Measurements from ENCODE around the gene FN3K.
A peak's percentile ranks its signal among the peaks of the same experiment; 100 is the strongest.

FN3K gene

GRCh38 chr17:82698065-82698973 lies 37.1 kb upstream of the FN3K start, which contains the start of gene RAB40B:
Gene RAB40B (minus strand): TSS chr17:82698698. CDS start chr17:82698596, 102 bp downstream.
- no peaks in the 10 kb centered on the region for H3K9me3 ChIP-seq (ENCODE audit: severe bottlenecking)
- ATAC-seq (ENCODE audit: low read depth) (peak; percentile 93), DNase-seq (ENCODE audit: low spot score) (peak; percentile 99)
- peak within 1 kb of the TSS; percentile 56 for H3K4me3 ChIP-seq (ENCODE audit: severe bottlenecking)
- H3K27me3 ChIP-seq (ENCODE audit: insufficient read depth, poor library complexity, severe bottlenecking), result no peaks in the 10 kb centered on the region
- H3K36me3 ChIP-seq (ENCODE audit: low read depth), result no peaks in the 10 kb centered on the region
- H3K4me1 ChIP-seq (ENCODE audit: insufficient read depth, poor library complexity, severe bottlenecking), result no peaks in the 10 kb centered on the region
- TF ChIP-seq CTCF (IDR thresholded peaks at IDR 0.05; ENCODE audit: poor library complexity, severe bottlenecking), result no peak
- H3K27ac ChIP-seq (ENCODE audit: poor library complexity, severe bottlenecking), result no peak within 1 kb of the TSS

DNA sequence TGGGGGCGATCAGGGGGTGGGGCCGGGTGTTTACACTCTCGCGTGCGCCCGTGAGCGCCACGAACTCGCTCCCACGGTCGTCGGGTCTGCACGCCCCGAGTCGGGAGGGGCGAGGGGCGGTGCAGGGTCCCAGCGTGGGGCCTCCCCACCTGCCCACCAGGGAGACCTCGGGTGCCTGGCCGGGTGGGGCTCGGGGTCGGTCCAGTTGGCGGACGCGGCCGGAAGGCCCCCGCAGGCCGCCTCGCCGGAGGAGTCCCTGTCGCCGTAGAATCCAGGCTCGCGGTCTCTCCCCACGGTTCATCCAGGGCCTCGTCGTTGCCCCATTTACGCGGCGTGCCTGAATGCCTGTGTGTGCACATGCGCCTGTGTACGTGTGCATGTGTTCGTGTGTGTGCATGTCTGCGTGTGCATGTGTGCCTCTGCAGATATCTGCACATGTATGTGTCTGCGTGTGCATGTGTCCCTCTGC lies 36.4 kb upstream of the FN3K start:
- DNase-seq (ENCODE audit: low spot score), result no peak
- peak overlapping the region; percentile 56 for H3K4me3 ChIP-seq (ENCODE audit: severe bottlenecking)
- no peak overlapping the region for H3K27ac ChIP-seq (ENCODE audit: poor library complexity, severe bottlenecking)
- H3K4me1 ChIP-seq (ENCODE audit: insufficient read depth, poor library complexity, severe bottlenecking), result no peaks in the 10 kb centered on the region
- peak; percentile 3; the same call in 2 of the 3 replicates for ATAC-seq (ENCODE audit: low read depth)
- no peaks in the 10 kb centered on the region for H3K9me3 ChIP-seq (ENCODE audit: severe bottlenecking)
- no peak for TF ChIP-seq CTCF (IDR thresholded peaks at IDR 0.05; ENCODE audit: poor library complexity, severe bottlenecking)
- no peaks in the 10 kb centered on the region for H3K36me3 ChIP-seq (ENCODE audit: low read depth)
- no peaks in the 10 kb centered on the region for H3K27me3 ChIP-seq (ENCODE audit: insufficient read depth, poor library complexity, severe bottlenecking)

- no peak for DNase-seq (ENCODE audit: low spot score)
- Histone ChIP-seq H3K4me3 (ENCODE audit: severe bottlenecking) (no peak overlapping the region), H3K9me3 (ENCODE audit: severe bottlenecking) (no peaks in the 10 kb centered on the region), H3K36me3 (ENCODE audit: low read depth) (no peaks in the 10 kb centered on the region), H3K27ac (ENCODE audit: poor library complexity, severe bottlenecking) (no peak overlapping the region), H3K4me1 (ENCODE audit: insufficient read depth, poor library complexity, severe bottlenecking) (no peaks in the 10 kb centered on the region), H3K27me3 (ENCODE audit: insufficient read depth, poor library complexity, severe bottlenecking) (no peaks in the 10 kb centered on the region)
- no peak for TF ChIP-seq CTCF (IDR thresholded peaks at IDR 0.05; ENCODE audit: poor library complexity, severe bottlenecking)
- ATAC-seq (ENCODE audit: low read depth), result no peak
These were observed 35.9 kb upstream of the FN3K start for GRCh38 chr17:82699551-82699950.

DNA sequence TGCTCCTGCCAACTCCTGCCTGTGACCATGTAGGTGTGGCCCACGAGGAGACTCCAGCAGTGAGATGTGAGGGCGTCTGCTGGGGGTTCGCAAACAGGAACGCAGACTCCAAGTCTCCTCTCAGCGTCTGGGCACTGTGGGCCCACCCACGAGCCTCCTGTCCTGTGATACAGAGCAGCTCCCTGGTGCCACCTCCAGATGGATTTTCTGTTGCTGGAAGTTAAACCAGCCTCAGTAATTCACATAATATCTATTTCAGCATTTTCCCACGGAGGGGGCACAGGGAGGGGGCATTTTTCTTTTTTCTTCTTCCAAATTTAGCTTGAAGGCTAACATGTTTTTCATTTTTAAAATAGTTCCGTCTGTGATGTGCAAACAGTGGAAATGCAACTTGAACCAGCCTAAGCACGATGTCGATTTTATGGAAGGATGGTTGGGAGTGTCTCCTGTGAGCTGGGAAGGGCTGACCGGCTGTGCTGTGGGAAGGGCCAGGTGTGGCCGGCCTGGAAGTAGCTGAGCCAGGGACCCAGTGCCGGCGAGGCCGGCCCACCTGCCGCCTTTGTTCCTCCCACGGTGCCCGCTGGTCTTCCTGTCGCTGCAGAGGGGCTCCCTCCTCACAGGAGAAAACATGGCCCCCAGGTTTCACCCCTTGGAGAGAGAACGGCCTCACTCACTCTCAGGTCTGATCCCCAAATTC lies 33.0 kb upstream of the FN3K start:
- DNase-seq (ENCODE audit: low spot score) (no peak), ATAC-seq (ENCODE audit: low read depth) (no peak)
- no peaks in the 10 kb centered on the region for H3K9me3 ChIP-seq (ENCODE audit: severe bottlenecking)
- TF ChIP-seq CTCF (IDR thresholded peaks at IDR 0.05; ENCODE audit: poor library complexity, severe bottlenecking), result no peak
- H3K4me1 ChIP-seq (ENCODE audit: insufficient read depth, poor library complexity, severe bottlenecking), result no peaks in the 10 kb centered on the region
- no peaks in the 10 kb centered on the region for H3K36me3 ChIP-seq (ENCODE audit: low read depth)
- H3K27me3 ChIP-seq (ENCODE audit: insufficient read depth, poor library complexity, severe bottlenecking), result no peaks in the 10 kb centered on the region
- no peak overlapping the region for H3K27ac ChIP-seq (ENCODE audit: poor library complexity, severe bottlenecking)
- no peak overlapping the region for H3K4me3 ChIP-seq (ENCODE audit: severe bottlenecking)

Data from RWPE2 (cell line).